Adrenal gland (tissue), 5 donors: ENCODE data around the gene TROAP.

Experiments
- POLR2A ChIP-seq, 2 donors: fragments of 450-650 bp; IDR thresholded peaks; one replicate each; pipeline ENCODE4 v1.6.1; 2017; ENCODE audit warnings: antibody characterized with exemption in 2 of 2, mild to moderate bottlenecking in 2 of 2, moderate library complexity in 1 of 2
- TF ChIP-seq, protein P1 (sequence below), 6 experiments: fragments of 450-650 bp in 4 of 6; fragments of 200-600 bp in 2 of 6; sonication (generic) in 1 of 6; IDR thresholded peaks; 1 replicate in 5 of 6; 2 replicates in 1 of 6; pipeline versions ENCODE4 v1.5.1 to v1.8.0; 2016 to 2021; ENCODE audit warnings: antibody characterized with exemption in 6 of 6, mild to moderate bottlenecking in 2 of 6, moderate library complexity in 1 of 6
- donor health status: DM: no; HTN: no; CAD: no.

DNA sequence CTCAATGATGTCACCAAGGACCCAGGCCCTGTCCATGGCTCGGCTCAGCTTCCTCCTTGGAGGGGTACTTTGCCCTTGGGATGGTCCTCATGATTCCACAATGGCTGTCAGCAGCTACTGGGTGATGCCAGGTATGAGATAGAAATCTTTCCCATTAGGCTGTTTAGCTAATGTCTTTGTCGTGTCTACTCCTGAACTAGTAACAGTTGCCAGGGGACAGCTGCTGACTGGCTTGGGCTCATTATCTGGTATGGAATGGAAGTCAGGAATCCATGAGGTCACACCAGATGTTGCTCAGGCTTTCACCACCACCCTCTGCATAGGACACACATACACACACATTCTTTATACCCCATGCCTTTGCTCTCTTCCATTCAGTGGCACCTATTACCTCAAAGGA lies 18.9 kb upstream of the TROAP start:
- TF ChIP-seq, protein P1, sequence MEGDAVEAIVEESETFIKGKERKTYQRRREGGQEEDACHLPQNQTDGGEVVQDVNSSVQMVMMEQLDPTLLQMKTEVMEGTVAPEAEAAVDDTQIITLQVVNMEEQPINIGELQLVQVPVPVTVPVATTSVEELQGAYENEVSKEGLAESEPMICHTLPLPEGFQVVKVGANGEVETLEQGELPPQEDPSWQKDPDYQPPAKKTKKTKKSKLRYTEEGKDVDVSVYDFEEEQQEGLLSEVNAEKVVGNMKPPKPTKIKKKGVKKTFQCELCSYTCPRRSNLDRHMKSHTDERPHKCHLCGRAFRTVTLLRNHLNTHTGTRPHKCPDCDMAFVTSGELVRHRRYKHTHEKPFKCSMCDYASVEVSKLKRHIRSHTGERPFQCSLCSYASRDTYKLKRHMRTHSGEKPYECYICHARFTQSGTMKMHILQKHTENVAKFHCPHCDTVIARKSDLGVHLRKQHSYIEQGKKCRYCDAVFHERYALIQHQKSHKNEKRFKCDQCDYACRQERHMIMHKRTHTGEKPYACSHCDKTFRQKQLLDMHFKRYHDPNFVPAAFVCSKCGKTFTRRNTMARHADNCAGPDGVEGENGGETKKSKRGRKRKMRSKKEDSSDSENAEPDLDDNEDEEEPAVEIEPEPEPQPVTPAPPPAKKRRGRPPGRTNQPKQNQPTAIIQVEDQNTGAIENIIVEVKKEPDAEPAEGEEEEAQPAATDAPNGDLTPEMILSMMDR (IDR thresholded peaks at IDR 0.05), result no peak
- no peak for TF ChIP-seq POLR2A (IDR thresholded peaks at IDR 0.05)
